ENCODE measurements around the gene COX4I2.

- peak; percentile 57 to 86 for TF ChIP-seq CTCF (IDR thresholded peaks at IDR 0.05; ENCODE audit: extremely low read depth in 1 of 2, insufficient read depth in 1 of 2, low read depth in 1 of 2, low read length in 2 of 2)
- TF ChIP-seq POLR2AphosphoS5 (IDR thresholded peaks at IDR 0.05; ENCODE audit: insufficient read depth, low read depth, low read length), result peak; percentile 77
- TF ChIP-seq POLR2A (IDR thresholded peaks at IDR 0.05; ENCODE audit: low read depth, low read length), result peak; percentile 80
Observed at GRCh38 chr20:31661625-31662371, 24.1 kb downstream of the COX4I2 start.
